GM21423 (cell line): ENCODE data around the gene NUP98.
"Not testable (repeated sequence)": the region's sequence is repeated elsewhere in the genome, so short reads cannot be mapped to it uniquely, and the experiment has no call there.

ENCODE experiments used
- ATAC-seq: cut with Tn5 transposase; IDR thresholded peaks from one replicate; pipeline ENCODE4 v1.9.1; 2021; ENCODE audit warnings: mild to moderate bottlenecking, moderate library complexity; ENCODE audit not compliant: unreplicated experiment

The NUP98 gene

DNA sequence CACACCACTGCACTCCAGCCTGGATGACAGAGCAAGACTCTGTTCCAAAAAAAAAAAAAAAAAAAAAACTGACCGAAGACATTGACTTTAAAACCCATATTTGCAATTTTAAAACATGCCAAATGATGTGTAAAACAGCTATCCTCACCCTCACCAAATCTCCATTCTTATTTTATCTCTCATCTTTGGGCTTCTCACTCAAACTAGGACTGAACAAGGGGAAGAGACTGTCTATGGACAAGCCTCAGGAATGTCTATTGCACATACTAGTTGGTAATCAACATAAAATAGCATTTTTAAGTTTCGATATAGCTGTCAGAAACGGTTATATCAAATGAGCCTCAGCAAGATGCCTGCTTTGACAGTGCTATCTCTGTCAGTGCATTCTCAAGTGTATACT, 118.3 kb downstream of the NUP98 start:
- no peak for ATAC-seq

DNA sequence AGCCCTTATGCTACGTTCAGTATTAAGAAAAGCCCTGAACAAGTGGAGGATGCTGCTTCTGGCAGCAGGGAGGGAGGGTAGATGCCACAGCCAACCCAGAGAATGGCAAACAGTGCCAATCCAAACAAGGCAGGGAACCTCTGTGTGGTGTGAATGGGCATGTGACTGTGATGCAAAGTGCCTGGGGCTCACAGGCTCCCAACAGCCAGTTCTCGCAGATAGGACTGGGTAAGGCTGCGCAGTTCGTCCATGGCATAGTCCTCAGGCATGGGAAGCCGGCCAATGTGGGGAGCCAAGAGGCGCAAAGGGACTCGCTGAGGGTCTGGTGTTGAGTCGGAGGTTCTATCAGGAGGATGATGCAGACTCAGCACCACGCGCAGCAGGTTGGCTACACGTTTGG, 121.4 kb downstream of the NUP98 start:
- ATAC-seq, result no peak

DNA sequence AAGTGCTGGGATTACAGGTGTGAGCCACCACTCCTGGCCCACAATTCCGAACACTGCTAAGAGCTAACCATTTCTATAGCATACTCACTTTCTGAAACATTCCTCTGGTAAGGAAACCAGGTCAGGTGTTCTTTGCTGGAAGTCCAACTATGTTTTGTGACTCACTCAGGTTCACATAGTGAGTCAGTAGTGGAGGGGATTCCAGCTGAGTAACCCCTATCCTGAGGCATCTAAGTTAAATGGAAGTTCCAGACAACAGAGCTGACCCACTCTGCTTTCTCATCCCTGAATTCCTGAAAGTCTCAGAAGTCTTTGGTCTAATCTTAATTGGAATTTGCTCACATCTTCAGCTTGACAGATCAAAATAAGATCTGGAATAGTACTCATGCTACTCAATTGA, 123.2 kb downstream of the NUP98 start:
- ATAC-seq, result no peak

DNA sequence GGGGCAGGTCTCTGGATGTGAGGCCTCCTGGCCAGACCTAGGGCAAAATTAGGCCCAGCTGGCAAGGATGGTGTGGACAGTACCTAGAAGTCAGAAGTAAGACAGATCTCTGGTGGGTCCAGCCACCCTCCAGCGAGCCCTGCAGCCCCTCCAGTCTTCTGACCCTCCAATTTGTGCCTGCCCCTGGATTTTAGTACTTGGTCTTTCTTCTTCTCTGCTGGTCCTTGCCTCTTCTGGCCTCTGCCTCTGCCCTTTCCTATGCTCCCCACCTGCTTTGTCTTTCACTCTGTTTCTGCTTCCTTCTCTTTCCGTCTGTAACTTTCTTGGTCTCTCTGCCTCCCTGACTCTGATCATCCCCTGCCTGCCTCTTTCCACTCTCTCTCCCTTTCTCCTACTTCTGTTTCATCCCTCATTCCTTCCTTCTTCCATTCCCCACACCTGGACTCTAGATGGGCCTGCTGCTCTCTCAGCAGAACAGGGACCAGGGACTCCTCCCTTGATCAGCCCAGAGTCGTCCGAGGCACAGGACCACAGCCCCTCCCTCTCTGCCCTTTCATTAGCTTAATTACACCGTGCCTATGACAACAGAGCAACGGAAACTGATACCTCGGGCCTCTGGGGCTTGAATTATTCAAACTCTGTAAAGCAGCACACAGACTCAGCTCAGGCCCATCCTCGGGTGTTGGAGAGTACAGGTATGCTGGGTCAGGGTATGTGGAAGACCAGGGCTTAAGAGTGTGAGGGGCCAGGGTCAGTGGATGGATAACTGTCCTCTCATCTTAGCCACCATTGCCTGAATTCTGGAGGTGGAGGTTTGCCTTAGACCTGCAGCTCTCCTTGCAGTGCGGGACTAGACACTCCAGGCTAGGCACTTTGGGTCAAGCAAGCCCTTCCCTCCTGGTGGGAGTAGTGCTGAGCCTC, 125.8 kb downstream of the NUP98 start, which contains the start of gene CHRNA10:
CHRNA10 (minus strand) TSS at position 51 of the 921 bp plus-strand sequence. CDS start 72 bp downstream, outside the sequence.
- no peak for ATAC-seq

DNA sequence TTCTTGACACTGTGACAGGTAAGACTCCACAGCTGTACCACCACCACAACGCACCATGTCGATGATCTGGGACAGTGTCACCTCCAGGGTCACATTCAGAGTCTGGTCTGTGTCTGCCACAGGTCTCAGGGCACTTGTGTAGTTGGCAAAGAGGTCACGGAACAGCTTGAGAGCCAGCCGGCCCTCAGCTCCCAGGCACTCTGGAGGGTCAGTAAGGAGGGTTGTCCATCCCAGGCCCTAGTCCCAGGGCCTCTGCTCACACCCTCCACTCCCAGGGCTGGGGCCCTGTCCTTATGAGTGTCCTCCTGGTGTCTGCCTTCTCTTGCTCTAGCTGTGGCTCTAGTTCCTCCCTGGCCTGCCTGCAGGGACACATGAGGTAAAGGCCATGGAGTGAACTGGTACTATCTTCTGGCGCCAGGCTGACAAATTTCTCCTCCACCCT, 127.6 kb downstream of the NUP98 start:
- ATAC-seq, result no peak

DNA sequence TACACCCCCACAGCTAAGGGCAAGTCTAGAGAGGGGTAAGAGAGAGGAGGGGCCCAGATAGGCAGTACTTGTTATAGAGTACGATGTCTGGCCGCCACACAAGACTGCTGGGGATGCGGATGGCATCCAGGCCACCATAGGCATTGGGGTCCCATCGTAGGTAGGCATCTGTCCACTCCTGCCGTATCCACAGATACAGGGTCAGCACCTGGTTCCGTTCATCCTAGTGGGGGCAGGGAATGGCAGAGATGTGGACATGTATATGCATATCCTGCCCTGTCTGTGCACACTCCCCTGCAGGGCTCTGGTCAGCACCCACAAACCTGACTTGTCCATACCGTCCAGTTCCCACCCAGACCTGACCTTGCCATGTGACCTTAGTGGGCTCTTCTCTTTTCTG, 128.2 kb downstream of the NUP98 start:
- ATAC-seq, result no peak

DNA sequence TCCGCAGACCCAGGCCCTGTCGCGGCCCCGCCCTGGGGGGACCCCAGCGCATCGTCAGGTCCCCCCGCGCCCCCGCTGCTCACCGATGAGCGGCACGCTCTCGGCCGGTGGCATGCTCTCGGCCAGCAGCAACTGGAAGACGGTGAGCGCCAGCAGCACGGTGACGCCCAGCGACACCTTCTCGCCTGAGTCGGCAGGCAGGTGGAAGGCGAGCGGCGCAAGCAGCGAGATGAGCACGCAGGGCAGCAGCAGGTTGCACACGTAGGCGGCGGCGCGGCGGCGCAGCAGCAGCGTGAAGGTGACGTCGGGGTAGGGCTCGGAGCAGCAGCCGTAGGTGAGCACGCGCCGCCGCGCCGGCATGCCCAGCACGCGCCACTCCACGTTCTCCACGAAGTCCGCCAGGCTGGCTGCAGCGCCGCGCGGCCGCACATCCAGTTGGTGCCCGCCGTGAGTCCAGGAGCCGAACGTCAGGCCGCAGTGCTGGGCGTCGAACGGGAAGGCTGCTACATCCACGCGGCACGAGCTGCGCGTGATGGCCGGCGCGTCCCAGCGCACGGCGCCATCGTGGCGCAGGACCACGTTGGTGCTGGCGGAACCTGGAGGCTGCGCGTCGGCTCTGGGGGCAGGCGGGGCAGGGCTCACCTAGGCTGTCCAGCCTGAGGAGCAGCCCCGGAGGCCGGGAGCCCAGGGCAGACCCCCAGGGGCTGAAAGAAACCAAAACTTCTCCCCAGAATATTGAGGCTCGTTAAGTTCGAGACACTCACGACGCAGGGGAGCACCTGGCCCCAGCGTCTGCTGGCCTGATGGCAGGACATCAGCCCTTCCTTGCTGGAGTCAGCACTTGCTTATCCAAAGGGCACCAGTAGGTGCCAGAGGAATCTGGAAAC, 130.0 kb downstream of the NUP98 start:
- ATAC-seq, result no peak

DNA sequence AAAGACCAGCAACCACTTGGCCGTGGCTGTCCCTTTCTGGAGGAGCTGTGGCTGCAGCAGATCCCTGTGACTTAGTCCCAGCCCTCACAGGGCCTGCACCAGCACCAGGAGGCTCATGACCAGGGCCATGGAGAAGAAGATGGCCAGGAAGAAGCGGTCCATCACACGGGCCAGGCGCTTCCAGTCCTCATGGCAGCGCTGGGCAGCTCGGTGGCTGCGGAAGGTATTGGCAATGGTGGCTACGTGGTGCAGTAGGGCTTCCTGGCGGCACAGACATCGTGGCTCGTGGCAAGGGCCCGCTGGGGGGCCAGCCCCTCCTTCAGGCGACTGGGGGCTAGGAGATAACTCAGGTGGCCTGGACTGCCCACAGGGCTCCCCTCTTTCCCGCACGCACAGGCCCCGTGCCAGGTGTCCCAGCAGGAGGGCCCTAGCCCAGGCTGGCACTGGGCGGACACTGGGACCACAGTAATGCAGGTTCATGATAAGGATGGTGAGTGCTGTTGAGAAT, 131.3 kb downstream of the NUP98 start:
- no peak for ATAC-seq

DNA sequence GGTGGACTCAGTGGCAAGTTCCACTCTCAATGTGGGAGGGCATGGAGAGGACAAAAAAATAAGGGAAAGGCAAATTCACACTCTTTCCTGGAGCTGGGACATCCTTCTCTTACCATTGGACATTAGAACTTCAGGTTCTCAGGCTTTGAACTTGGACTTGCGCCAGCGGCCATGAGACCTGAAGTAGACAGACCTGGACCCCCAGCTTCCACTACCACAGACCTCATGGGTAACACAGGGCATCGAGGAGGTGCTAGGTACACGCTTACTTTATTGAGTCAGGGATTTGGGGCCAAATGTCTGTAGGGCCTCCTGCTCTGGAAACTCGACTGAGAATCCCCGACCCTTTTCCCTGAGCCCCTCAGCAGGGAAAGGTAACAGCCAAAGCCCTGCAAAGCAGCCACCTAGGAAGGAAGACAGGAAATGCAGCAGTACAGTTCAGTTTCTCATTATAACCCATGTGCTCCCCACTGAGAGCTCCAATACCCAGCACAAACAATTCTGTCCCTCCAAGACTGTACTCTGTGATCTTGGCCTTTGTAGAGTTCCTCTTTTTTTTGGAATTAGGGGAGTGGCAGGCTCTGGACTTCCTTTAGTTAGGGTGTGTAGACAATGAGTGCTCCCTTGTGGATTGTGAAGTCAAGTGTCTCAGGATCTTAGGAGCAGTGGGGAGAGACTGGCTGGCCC, 131.9 kb downstream of the NUP98 start:
- no peak for ATAC-seq

DNA sequence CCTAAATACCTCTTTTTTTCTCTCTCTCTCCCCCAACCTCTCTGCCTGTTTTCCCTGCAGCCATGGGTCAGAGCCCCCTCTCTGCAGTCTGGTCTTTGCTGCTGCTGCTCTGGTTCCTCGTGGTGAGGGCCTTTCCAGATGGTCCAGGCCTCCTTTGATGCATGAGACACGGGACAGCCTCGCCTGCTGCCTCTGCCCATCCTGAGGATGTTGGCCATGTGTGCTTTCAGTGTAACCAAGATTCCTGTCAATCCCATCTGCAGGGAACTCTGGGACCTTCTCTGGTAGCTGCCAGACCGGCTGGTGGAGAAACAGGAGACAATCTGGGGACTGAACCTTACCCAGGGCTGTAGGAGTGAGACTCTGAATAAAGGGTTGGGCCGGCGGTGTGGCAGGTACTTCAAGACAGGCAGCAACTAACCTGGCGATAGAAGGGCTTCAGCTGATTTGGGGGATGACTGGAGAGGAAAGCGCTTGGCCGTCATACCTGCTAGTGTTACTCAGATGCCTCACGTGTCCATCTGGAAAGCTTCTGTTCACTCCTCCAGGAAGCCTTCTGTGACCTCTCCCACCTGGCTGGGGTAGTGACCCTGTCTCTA, 133.2 kb downstream of the NUP98 start:
- ATAC-seq, result no peak

DNA sequence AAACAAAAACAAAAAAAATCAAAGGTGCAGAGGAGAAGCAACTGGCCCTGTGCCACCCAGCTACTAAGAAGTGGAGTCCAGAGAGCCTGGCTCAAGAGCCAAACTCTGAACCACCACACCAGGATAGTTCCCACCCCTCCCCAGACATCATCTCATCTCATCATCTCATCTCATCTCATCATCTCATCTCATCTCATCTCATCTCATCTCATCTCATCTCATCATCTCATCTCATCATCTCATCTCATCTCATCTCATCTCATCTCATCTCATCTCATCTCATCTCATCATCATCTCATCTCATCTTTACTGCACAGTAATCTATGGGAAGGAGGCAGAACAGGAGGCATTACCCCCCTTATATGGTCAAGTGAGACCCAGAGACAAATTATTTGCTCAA, 134.5 kb downstream of the NUP98 start:
- ATAC-seq, result no peak

DNA sequence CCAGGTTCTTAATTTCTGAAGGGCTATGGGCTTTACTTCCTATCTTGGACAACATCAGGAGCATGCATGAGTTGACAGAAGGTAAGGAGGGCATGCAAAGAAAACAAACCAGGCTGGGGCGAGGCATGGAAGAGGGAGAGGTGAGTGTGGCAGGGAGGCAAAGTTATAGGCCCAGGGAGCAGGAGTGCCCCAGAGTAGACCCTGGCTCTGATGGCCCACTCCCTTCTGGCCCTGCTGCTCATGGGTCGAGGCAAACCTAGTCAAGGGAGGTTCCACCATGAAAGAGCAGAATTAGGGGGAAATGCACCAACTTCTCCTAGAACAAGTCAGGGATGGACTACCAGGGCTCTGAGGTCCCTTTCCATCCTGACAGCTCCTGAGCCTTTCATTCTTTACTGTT, 136.4 kb downstream of the NUP98 start:
- ATAC-seq, result no peak

DNA sequence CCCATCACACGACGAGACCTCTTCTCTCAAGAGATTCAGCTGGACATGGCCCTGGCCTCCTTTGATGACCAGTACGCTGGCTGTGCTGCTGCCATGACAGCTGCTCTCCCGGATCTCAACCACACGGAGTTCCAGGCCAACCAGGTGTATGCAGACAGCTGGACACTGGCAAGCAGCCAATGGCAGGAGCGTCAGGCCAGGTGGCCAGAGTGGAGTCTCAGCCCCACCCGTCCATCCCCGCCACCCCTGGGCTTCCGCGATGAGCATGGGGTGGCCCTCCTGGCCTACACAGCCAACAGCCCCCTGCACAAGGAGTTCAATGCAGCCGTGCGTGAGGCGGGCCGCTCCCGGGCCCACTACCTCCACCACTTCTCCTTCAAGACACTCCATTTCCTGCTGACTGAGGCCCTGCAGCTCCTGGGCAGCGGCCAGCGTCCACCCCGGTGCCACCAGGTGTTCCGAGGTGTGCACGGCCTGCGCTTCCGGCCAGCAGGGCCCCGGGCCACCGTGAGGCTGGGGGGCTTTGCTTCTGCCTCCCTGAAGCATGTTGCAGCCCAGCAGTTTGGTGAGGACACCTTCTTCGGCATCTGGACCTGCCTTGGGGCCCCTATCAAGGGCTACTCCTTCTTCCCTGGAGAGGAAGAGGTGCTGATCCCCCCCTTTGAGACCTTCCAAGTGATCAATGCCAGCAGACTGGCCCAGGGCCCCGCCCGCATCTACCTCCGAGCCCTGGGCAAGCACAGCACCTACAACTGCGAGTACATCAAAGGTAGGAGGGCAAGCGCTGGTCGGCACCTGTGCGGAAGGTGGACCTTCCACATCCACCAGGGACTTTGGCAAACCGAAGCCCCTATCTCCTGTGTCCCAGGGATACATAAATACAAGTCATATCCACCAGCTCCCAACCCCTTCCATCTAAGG, 137.5 kb downstream of the NUP98 start:
- no peak for ATAC-seq

DNA sequence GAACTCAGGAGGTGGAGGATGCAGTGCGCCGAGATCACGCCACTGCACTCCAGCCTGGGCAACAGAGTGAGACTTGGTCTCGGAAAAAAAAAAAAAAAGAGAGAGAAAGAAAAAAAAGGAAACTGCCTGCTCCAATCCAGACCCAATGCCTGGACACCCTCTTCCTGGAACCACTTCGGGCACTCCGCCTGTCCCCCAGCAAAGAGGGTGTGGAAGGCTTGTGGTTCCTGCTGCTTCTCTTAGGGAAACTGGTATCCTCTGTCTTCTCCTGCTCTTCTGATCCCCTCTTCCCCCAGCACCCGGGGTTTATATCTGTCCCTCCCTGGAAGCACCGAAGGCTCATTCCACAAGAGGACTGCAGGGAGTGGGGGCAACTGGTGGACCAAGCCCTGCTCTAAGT, 139.1 kb downstream of the NUP98 start:
- ATAC-seq, result no peak

DNA sequence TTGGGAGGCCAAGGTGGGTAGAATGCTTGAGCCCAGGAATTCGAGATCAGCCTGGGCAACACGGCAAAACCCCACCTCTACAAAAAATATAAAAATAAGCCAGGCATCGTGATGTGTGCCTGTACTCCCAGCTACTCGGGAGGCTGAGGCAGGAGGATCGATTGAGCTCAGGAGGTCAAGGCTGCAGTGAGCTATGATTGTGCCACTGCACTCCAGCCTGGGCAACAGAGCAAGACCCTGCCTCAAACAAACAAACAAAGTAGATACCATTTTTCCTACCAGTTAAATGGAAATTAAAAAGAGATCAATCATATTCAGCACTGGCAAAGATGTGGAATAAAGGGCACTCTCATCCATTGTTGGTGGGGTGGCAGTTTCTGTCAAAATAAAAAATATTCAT, 140.0 kb downstream of the NUP98 start:
- ATAC-seq, result not testable (repeated sequence)

DNA sequence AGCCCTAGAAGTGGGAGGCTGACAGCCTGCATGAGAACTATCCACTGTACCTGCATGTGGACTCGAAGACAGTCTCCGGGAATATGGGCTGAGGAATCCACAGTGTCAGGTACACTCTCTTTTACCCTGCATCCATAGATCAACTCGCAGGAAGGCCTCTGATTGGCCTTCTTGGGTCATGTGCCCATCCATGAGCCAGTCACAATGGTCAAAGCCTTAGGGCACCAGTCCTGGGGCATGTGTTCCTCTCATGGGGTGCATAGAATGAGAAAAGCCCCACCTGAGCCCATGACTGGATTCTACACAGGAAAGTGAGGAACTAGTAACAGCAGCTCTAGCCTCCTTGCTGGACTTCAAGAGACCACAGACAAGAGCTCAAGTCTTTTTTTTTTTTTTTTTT, 141.8 kb downstream of the NUP98 start:
- no peak for ATAC-seq

DNA sequence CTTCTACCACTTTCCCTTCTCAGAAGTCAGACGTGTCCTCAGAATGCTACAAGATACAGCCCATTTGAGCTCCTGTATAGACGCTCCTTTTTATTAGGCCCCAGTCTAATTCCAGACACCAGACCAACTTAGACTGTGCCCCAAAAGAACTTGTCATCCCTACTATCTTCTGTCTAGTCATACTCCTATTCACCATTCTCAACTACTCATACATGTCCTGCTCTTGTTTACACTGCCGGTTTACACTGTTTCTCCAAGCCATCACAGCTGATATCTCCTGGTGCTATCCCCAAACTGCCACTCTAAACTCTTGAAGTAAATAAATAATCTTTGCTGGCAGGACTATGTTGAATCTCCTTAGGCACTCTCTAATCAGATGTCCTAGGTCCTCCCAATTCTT, 144.8 kb downstream of the NUP98 start:
- ATAC-seq, result not testable (repeated sequence)

DNA sequence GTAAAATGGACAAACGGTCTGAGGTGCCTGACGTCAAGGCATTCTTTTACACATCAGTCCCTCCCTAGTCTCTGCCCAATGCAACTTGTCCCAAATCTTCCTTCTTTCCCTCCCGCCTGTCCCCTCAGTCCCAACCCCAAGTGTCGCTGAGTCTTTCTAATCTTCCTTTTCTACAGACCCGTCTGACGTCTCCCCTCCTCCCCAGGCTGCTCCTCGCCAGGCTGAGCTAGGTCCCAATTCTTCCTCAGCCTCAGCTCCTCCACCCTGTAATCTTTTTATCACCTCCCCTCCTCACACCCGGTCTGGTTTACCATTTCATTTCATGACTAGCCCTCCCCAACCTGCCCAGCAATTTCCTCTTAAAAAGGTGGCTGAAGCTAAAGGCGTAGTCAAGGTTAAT, 148.0 kb downstream of the NUP98 start:
- not testable (repeated sequence) for ATAC-seq

DNA sequence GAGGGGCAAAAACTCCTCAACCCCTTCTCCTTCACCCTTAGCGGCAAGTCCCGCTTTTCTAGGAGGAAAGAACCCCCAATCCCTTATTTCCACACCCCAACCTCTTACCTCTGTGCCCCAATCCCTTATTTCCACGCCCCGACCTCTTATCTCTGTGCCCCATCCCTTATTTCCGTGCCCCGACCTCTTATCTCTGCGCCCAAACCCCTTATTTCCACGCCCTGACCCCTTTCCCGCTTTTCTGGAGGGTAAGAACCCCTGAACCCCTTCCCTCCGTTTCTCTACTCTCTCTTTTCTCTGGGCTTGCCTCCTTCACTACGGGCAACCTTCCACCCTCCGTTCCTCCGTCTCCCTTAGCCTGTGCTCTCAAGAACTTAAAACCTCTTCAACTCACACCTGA, 148.5 kb downstream of the NUP98 start:
- ATAC-seq, result not testable (repeated sequence)
